ENCODE measurements around the gene PALS2. TPM values are rescaled to one million over a fixed set of nuclear protein-coding genes. Genes with fewer than 3 reads are reported as not detected.

PALS2 gene
- total and polyA plus RNA-seq, 5 experiments from 2014 or later = 23.4 to 75.4 (median 29.9) TPM

Other genes with a start within 250 kb of the PALS2 start
- gene GSDME, start 184.0 kb downstream of the PALS2 start, total RNA-seq = under 1 TPM; 0.26 to 0.30 TPM
- gene GSDME, start 184.0 kb downstream of the PALS2 start, polyA plus RNA-seq = under 1 TPM in 2 of 3 donors, not detected in 1; 0.07 to 0.23 TPM

Measured in naive thymus-derived CD8-positive, alpha-beta T cell (primary cell).